HEK293T (cell line): ENCODE data around the gene PKP1.
"Not testable (repeated sequence)": the region's sequence is repeated elsewhere in the genome, so short reads cannot be mapped to it uniquely, and the experiment has no call there.

ENCODE experiments used
- CTCF ChIA-PET: fragments of 350-600 bp; formaldehyde crosslinking; extraction: SDS; loops from one replicate; lab custom pipeline; 2021; ENCODE audit warnings: antibody characterized with exemption, inconsistent platforms; lab: Yijun Ruan, JAX
- POLR2A ChIA-PET: fragments of 350-600 bp; formaldehyde crosslinking; extraction: SDS; loops from one replicate; lab custom pipeline; 2020; ENCODE audit warnings: antibody characterized with exemption, inconsistent platforms; lab: Yijun Ruan, JAX
- DNase-seq: peaks from one replicate; pipeline ENCODE4 v3.0.0; 2012; ENCODE audit warnings: mixed read lengths; ENCODE audit errors: extremely low spot score
- ARNT ChIP-seq: fragments of 450-650 bp; IDR thresholded peaks from 2 replicates; pipeline ENCODE4 v1.6.1; 2017; ENCODE audit warnings: mild to moderate bottlenecking
- BHLHE40 ChIP-seq: fragments of 450-650 bp; IDR thresholded peaks from 2 replicates; pipeline ENCODE4 v1.6.1; 2016; ENCODE audit warnings: mild to moderate bottlenecking, moderate library complexity, borderline replicate concordance
- CTBP1 ChIP-seq: fragments of 450-650 bp; IDR thresholded peaks from 2 replicates; pipeline ENCODE4 v1.6.1; 2016; ENCODE audit warnings: borderline replicate concordance
- ELF4 ChIP-seq: fragments of 450-650 bp; IDR thresholded peaks from 2 replicates; pipeline ENCODE4 v1.6.1; 2017; ENCODE audit warnings: antibody characterized with exemption
- FOXA1 ChIP-seq: fragments of 450-650 bp; IDR thresholded peaks from 2 replicates; pipeline ENCODE4 v1.6.1; 2016; ENCODE audit warnings: mild to moderate bottlenecking
- FOXK2 ChIP-seq: fragments of 450-650 bp; IDR thresholded peaks from 2 replicates; pipeline ENCODE4 v1.6.1; 2016; ENCODE audit warnings: mild to moderate bottlenecking
- FOXM1 ChIP-seq: fragments of 450-650 bp; IDR thresholded peaks from 2 replicates; pipeline ENCODE4 v1.6.1; 2017; ENCODE audit warnings: mild to moderate bottlenecking, borderline replicate concordance
- HDGF ChIP-seq: fragments of 450-650 bp; IDR thresholded peaks from 2 replicates; pipeline ENCODE4 v1.6.1; 2017; ENCODE audit warnings: antibody characterized with exemption, borderline replicate concordance
- L3MBTL2 ChIP-seq: fragments of 450-650 bp; conservative IDR thresholded peaks from 2 replicates; pipeline ENCODE4 v1.6.1; 2016; ENCODE audit warnings: mild to moderate bottlenecking
- LEF1 ChIP-seq: fragments of 450-650 bp; IDR thresholded peaks from 2 replicates; pipeline ENCODE4 v1.6.1; 2017; ENCODE audit warnings: mild to moderate bottlenecking, borderline replicate concordance
- NFRKB ChIP-seq: fragments of 450-650 bp; IDR thresholded peaks from 2 replicates; pipeline ENCODE4 v1.6.1; 2016; ENCODE audit warnings: mild to moderate bottlenecking, moderate library complexity
- PKNOX1 ChIP-seq: fragments of 450-650 bp; IDR thresholded peaks from 2 replicates; pipeline ENCODE4 v1.6.1; 2016
- SP1 ChIP-seq: fragments of 450-650 bp; IDR thresholded peaks from 2 replicates; pipeline ENCODE4 v1.6.1; 2017
- SUZ12 ChIP-seq: fragments of 450-650 bp; IDR thresholded peaks from 2 replicates; pipeline ENCODE4 v1.6.1; 2016; ENCODE audit warnings: mild to moderate bottlenecking
- TARDBP ChIP-seq: fragments of 450-650 bp; IDR thresholded peaks from 2 replicates; pipeline ENCODE4 v1.6.1; 2016
- ZNF384 ChIP-seq: fragments of 450-650 bp; IDR thresholded peaks from 2 replicates; pipeline ENCODE4 v1.6.1; 2016

PKP1 gene

GRCh38 chr1:201282931-201283829, at the start of gene PKP1:
Gene PKP1, plus strand, starts transcription at chr1:201283506. Its CDS starts 197 bp downstream, at chr1:201283703.
- ChIA-PET POLR2A (no interaction called here), CTCF (no interaction called here)
- TF ChIP-seq ARNT (no peak), FOXM1 (no peak), BHLHE40 (no peak), TARDBP (no peak), FOXK2 (no peak), HDGF (no peak), ZNF384 (no peak), PKNOX1 (no peak), CTBP1 (no peak), NFRKB (no peak), LEF1 (no peak), FOXA1 (no peak)
- DNase-seq, result no peak

- CTCF ChIA-PET, result interaction anchor here (1.1 kb wide), 1 partner anchor 17 kb away, joined by 3 read pairs; no protein-coding TSS in a partner anchor
- DNase-seq, POLR2A ChIA-PET: not testable (repeated sequence)
These were observed 43.7 kb upstream of the PKP1 start for GRCh38 chr1:201239646-201240045.

- ChIA-PET POLR2A (no interaction called here), CTCF (interaction anchor here (1.1 kb wide), 1 partner anchor 17 kb away, joined by 3 read pairs; no protein-coding TSS in a partner anchor)
- DNase-seq, result no peak
- TF ChIP-seq NFRKB (no peak), ARNT (no peak), FOXK2 (no peak), FOXM1 (no peak), CTBP1 (no peak), HDGF (no peak), BHLHE40 (no peak), PKNOX1 (no peak), SP1 (no peak), L3MBTL2 (no peak), LEF1 (no peak), SUZ12 (no peak), TARDBP (no peak), ELF4 (no peak), ZNF384 (no peak), FOXA1 (no peak)
These were observed 43.1 kb upstream of the PKP1 start for GRCh38 chr1:201240171-201240570.

- DNase-seq, result no peak
- ChIA-PET POLR2A (no interaction called here), CTCF (interaction anchor here (0.7 kb wide), 1 partner anchor 19 kb away, joined by 3 read pairs; no protein-coding TSS in a partner anchor)
- TF ChIP-seq HDGF (no peak), SP1 (no peak), PKNOX1 (no peak), BHLHE40 (no peak), CTBP1 (no peak), ZNF384 (no peak), TARDBP (no peak), FOXM1 (no peak), NFRKB (no peak), LEF1 (no peak), L3MBTL2 (no peak), SUZ12 (no peak), FOXA1 (no peak), FOXK2 (no peak), ELF4 (no peak), ARNT (no peak)
These were observed 41.6 kb upstream of the PKP1 start for GRCh38 chr1:201241736-201242135.

- CTCF ChIA-PET, result no interaction called here
- DNase-seq, result no peak
- TF ChIP-seq TARDBP, result no peak
- POLR2A ChIA-PET, result no interaction called here
These were observed 38.2 kb upstream of the PKP1 start for GRCh38 chr1:201245082-201245481.

- POLR2A ChIA-PET, result no interaction called here
- TF ChIP-seq L3MBTL2, result no peak
- TF ChIP-seq BHLHE40, result no peak
- no peak for TF ChIP-seq SUZ12
- TF ChIP-seq LEF1, result no peak
- no peak for TF ChIP-seq FOXK2
- no peak for TF ChIP-seq HDGF
- no peak for TF ChIP-seq NFRKB
- no peak for TF ChIP-seq ZNF384
- no peak for TF ChIP-seq FOXM1
- TF ChIP-seq CTBP1, result no peak
- TF ChIP-seq SP1, result no peak
- no peak for TF ChIP-seq ARNT
- TF ChIP-seq PKNOX1, result no peak
- no peak for TF ChIP-seq FOXA1
- TF ChIP-seq TARDBP, result no peak
- no peak for TF ChIP-seq ELF4
- CTCF ChIA-PET, result no interaction called here
- DNase-seq, result no peak
These were observed 34.4 kb upstream of the PKP1 start for GRCh38 chr1:201248721-201249559.
